HCT116 (cell line): ENCODE data around the gene BCDIN3D. TPM values are rescaled to one million over a fixed set of nuclear protein-coding genes. Genes with fewer than 3 reads are reported as not detected.

ENCODE experiments used
- ATAC-seq: fragments of 200-7000 bp; cut with Tn5 transposase; 2 replicates; pipeline ENCODE4 v1.9.1; 2020; ENCODE audit warnings: mild to moderate bottlenecking, moderate library complexity
- BruUV-seq: library from RNA; stranded (reverse); fragments of 400-500 nt; replicated peaks from 2 replicates; lab custom pipeline; 2021; lab: Mats Ljungman, UMichigan
- CTCF ChIA-PET: fragments of 300-600 bp; sonication (Branson Sonifier 250); formaldehyde crosslinking; loops from one replicate; lab custom pipeline; 2021; ENCODE audit warnings: antibody characterized with exemption; lab: Charles Lee
- POLR2A ChIA-PET: fragments of 300-600, 350-600 bp; sonication (Branson Sonifier 250); formaldehyde crosslinking; loops from one replicate; lab custom pipeline; 2021; ENCODE audit warnings: antibody characterized with exemption; lab: Charles Lee
- RAD21 ChIA-PET, 2 experiments: fragments of 300-600 bp; sonication (Branson Sonifier 250); formaldehyde crosslinking; loops; one replicate each; lab custom pipeline; 2023; ENCODE audit warnings: low total read pairs in 2 of 2; ENCODE audit not compliant: uncharacterized antibody in 2 of 2, unreplicated experiment in 2 of 2, low non-redundant PET in 1 of 2; lab: Charles Lee
- DNase-seq: peaks from one replicate; pipeline ENCODE4 v3.0.0-alpha.2; 2010; ENCODE audit warnings: low read depth, low spot score
- H2AFZ ChIP-seq: fragments of 200-600 bp; shearing (Covaris generic), sonication (generic); 2 replicates; pipeline ENCODE4 v1.6.1; 2017; ENCODE audit warnings: low read depth, mixed run types, mixed read lengths, antibody characterized with exemption, low read length; ENCODE audit not compliant: poor library complexity, severe bottlenecking
- H3K27ac ChIP-seq: 2 replicates; pipeline ENCODE4 v1.5.1; 2012; ENCODE audit warnings: low read depth, low read length
- H3K27me3 ChIP-seq: fragments of 200-600 bp; sonication (generic); 2 replicates; pipeline ENCODE4 v1.6.1; 2016; ENCODE audit warnings: mixed run types, low read length, mixed read lengths; ENCODE audit not compliant: insufficient read depth
- H3K36me3 ChIP-seq, 2 experiments: fragments of 200-500 bp in 1 of 2; fragments of 200-600 bp in 1 of 2; sonication (Bioruptor generic) in 1 of 2; sonication (generic) in 1 of 2; 2 replicates each; pipeline versions ENCODE4 v1.5.1 to v1.6.1; 2014 to 2016; ENCODE audit warnings: low read length in 2 of 2, inconsistent platforms in 1 of 2, mixed read lengths in 1 of 2, mixed run types in 1 of 2; ENCODE audit not compliant: insufficient read depth in 2 of 2, control insufficient read depth in 1 of 2
- H3K4me1 ChIP-seq, 2 experiments: fragments of 200-600 bp in 1 of 2; sonication (generic) in 1 of 2; 2 replicates each; pipeline versions ENCODE4 v1.5.1 to v1.6.1; 2012 to 2017; ENCODE audit warnings: low read length in 2 of 2, inconsistent platforms in 1 of 2, mild to moderate bottlenecking in 1 of 2, mixed read lengths in 1 of 2, mixed run types in 1 of 2, moderate library complexity in 1 of 2; ENCODE audit not compliant: insufficient read depth in 2 of 2, control insufficient read depth in 1 of 2
- H3K4me2 ChIP-seq: fragments of 200-600 bp; sonication (generic); 2 replicates; pipeline ENCODE4 v1.6.1; 2017; ENCODE audit warnings: mixed run types, low read length, mixed read lengths
- H3K4me3 ChIP-seq, 2 experiments: fragments of 200-600 bp in 1 of 2; sonication (generic) in 1 of 2; replicated peaks in 1 of 2; 2 replicates each; pipeline ENCODE4 v1.5.1; 2011 to 2016; ENCODE audit warnings: low read length in 2 of 2, control low read depth in 1 of 2, low read depth in 1 of 2, mild to moderate bottlenecking in 1 of 2, mixed read lengths in 1 of 2, mixed run types in 1 of 2
- H3K79me2 ChIP-seq: fragments of 200-600 bp; sonication (generic); 2 replicates; pipeline ENCODE4 v1.6.1; 2017; ENCODE audit warnings: mild to moderate bottlenecking, mixed run types, low read length, moderate library complexity, mixed read lengths; ENCODE audit not compliant: insufficient read depth
- H3K9ac ChIP-seq: fragments of 200-600 bp; sonication (generic); 2 replicates; pipeline ENCODE4 v1.6.1; 2016; ENCODE audit warnings: low read length, mixed read lengths
- H3K9me2 ChIP-seq: fragments of 200-600 bp; sonication (generic), shearing (Covaris generic); 2 replicates; pipeline ENCODE4 v1.6.1; 2017; ENCODE audit warnings: mixed run types, mild to moderate bottlenecking, moderate library complexity; ENCODE audit not compliant: insufficient read depth
- H3K9me3 ChIP-seq, 2 experiments: fragments of 200-500 bp in 1 of 2; fragments of 200-600 bp in 1 of 2; sonication (Bioruptor generic) in 1 of 2; sonication (generic) in 1 of 2; 2 replicates each; pipeline ENCODE4 v1.6.1; 2014 to 2017; ENCODE audit warnings: low read length in 2 of 2, mixed read lengths in 2 of 2, inconsistent platforms in 1 of 2, low read depth in 1 of 2, mild to moderate bottlenecking in 1 of 2, mixed run types in 1 of 2, moderate library complexity in 1 of 2; ENCODE audit not compliant: control insufficient read depth in 1 of 2, insufficient read depth in 1 of 2
- H4K20me1 ChIP-seq: fragments of 200-600 bp; sonication (generic), shearing (Covaris generic); 2 replicates; pipeline ENCODE4 v1.6.1; 2017; ENCODE audit warnings: mixed run types, mild to moderate bottlenecking, moderate library complexity; ENCODE audit not compliant: insufficient read depth
- CEBPB ChIP-seq: IDR thresholded peaks from 2 replicates; pipeline ENCODE4 v1.6.1; 2012; ENCODE audit warnings: low read depth
- ELF1 ChIP-seq: IDR thresholded peaks from 2 replicates; pipeline ENCODE4 v1.6.1; 2012; ENCODE audit warnings: low read depth, borderline replicate concordance
- EZH2 ChIP-seq: fragments of 200-600 bp; sonication (generic); IDR thresholded peaks from 2 replicates; pipeline ENCODE4 v1.6.1; 2017; ENCODE audit warnings: antibody characterized with exemption, mixed run types
- EZH2phosphoT487 ChIP-seq: fragments of 200-600 bp; IDR thresholded peaks from 2 replicates; pipeline ENCODE4 v1.6.1; 2018; ENCODE audit warnings: antibody characterized with exemption, borderline replicate concordance
- FOSL1 ChIP-seq: IDR thresholded peaks from 2 replicates; pipeline ENCODE4 v1.6.1; 2012; ENCODE audit warnings: low read depth
- MAX ChIP-seq: IDR thresholded peaks from 2 replicates; pipeline ENCODE4 v1.6.1; 2012
- POLR2A ChIP-seq: IDR thresholded peaks from 2 replicates; pipeline ENCODE4 v1.7.0; 2011; ENCODE audit warnings: borderline replicate concordance; ENCODE audit not compliant: insufficient read depth, insufficient read length; ENCODE audit errors: extremely low read depth
- REST ChIP-seq: IDR thresholded peaks from 2 replicates; pipeline ENCODE4 v1.6.1; 2012; ENCODE audit warnings: low read depth
- SIN3A ChIP-seq: IDR thresholded peaks from 2 replicates; pipeline ENCODE4 v1.6.1; 2012; ENCODE audit warnings: low read depth
- SP1 ChIP-seq: IDR thresholded peaks from 2 replicates; pipeline ENCODE4 v1.6.1; 2012; ENCODE audit warnings: low read depth
- SRF ChIP-seq: IDR thresholded peaks from 2 replicates; pipeline ENCODE4 v1.6.1; 2012; ENCODE audit warnings: low read depth
- intact Hi-C: fragments of 100-400 bp; cut with micrococcal nuclease; formaldehyde crosslinking; loops from 2 replicates; pipeline ENCODE4 v1.10.0; 2022
- total RNA-seq: library from RNA; stranded (reverse); gene quantifications from one replicate; pipeline ENCODE4 v1.2.1, GENCODE V29; 2021; ENCODE audit not compliant: unreplicated experiment
- TF ChIP-seq, protein P1 (sequence below): IDR thresholded peaks from 2 replicates; pipeline ENCODE4 v1.6.1; 2012

The BCDIN3D gene
- total RNA-seq, 1 experiment from 2014 or later: 5.7 TPM

DNA sequence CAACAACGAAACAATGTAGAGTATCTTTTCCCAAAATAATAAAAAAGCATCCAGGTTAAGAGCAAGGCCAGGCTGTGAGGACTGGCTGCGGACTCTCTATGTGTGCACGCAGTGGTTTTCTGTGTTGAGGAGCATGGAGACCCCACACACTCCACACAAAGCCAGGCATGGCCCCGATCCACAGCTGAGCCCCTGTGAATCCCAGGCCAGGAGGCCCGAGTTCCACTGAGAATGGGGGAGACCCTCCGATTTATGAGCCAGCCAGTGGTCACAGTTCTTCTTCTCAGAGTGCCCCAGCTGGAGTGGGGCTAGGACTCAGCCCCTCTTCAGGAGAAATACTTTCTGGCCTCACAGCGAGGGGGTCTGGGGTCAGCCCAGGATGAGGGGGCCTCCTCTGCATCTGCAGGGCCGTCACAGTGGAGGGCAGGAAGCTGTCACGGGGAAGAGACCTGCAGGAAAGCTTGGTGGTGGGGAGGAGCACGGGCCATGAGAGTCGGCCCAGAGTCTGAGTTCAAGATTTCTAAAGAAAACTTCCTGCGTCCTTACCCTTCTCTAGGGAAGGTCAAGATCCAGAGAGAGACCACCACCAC lies 34.8 kb downstream of the BCDIN3D start:
- no peak for DNase-seq
- CTCF ChIA-PET: no interaction called here
- Histone ChIP-seq H3K9ac (no peak overlapping the region), H2AFZ (no peak overlapping the region), H3K4me3 (no peak overlapping the region), H3K27me3 (no peaks in the 10 kb centered on the region), H4K20me1 (no peaks in the 10 kb centered on the region), H3K36me3 (no peaks in the 10 kb centered on the region), H3K9me2 (no peaks in the 10 kb centered on the region), H3K4me1 (no peaks in the 10 kb centered on the region), H3K79me2 (no peaks in the 10 kb centered on the region), H3K9me3 (no peaks in the 10 kb centered on the region), H3K4me2 (no peak overlapping the region), H3K27ac (no peak overlapping the region)
- no peak for ATAC-seq
- RAD21 ChIA-PET: no interaction called here
- intact Hi-C loops: no loop called here
- no peak for TF ChIP-seq SRF
- TF ChIP-seq REST: no peak
- no peak for TF ChIP-seq FOSL1
- no peak for TF ChIP-seq SIN3A
- TF ChIP-seq CEBPB: no peak
- TF ChIP-seq POLR2A: no peak
- TF ChIP-seq EZH2: no peak
- TF ChIP-seq MAX: no peak
- TF ChIP-seq, protein P1, sequence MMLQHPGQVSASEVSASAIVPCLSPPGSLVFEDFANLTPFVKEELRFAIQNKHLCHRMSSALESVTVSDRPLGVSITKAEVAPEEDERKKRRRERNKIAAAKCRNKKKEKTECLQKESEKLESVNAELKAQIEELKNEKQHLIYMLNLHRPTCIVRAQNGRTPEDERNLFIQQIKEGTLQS: no peak
- TF ChIP-seq SP1: no peak
- TF ChIP-seq ELF1: no peak
- TF ChIP-seq EZH2phosphoT487: no peak
- BruUV-seq: no TSS peak
- POLR2A ChIA-PET: no interaction called here
